SK-N-SH (cell line): ENCODE measurements around the gene HES2. TPM values are rescaled to one million over a fixed set of nuclear protein-coding genes. Genes with fewer than 3 reads are reported as not detected.
A peak's percentile ranks its signal among the peaks of the same experiment; 100 is the strongest.

Experiments
- CTCF ChIA-PET: fragments of 300-600, 350-600 bp; formaldehyde crosslinking; extraction: SDS; loops from one replicate; lab custom pipeline; 2021; lab: Yijun Ruan, JAX
- POLR2A ChIA-PET: fragments of 350-600 bp; sonication (Branson Sonifier 250); formaldehyde crosslinking; extraction: SDS; loops from one replicate; lab custom pipeline; 2020; ENCODE audit warnings: antibody characterized with exemption, inconsistent platforms; lab: Yijun Ruan, JAX
- DNase-seq: peaks from one replicate; pipeline ENCODE4 v3.0.0; 2012
- H2AFZ ChIP-seq: fragments of 200-600 bp; sonication (generic); 2 replicates; pipeline ENCODE4 v1.8.1; 2016; ENCODE audit warnings: antibody characterized with exemption, mild to moderate bottlenecking, low read depth
- H3F3A ChIP-seq: fragments of 200-600 bp; sonication (generic); replicated peaks from 2 replicates; pipeline ENCODE3; 2016; ENCODE audit warnings: antibody characterized with exemption, mild to moderate bottlenecking; ENCODE audit not compliant: insufficient read depth
- H3K27ac ChIP-seq, 2 experiments: fragments of 200-500 bp in 1 of 2; fragments of 200-600 bp in 1 of 2; sonication (Bioruptor generic) in 1 of 2; sonication (generic), shearing (Covaris generic) in 1 of 2; 2 replicates each; pipeline versions ENCODE4 v1.5.1 to v1.6.1; 2014 to 2016; ENCODE audit warnings: low read depth in 2 of 2, inconsistent platforms in 1 of 2, low read length in 1 of 2, mild to moderate bottlenecking in 1 of 2, mixed read lengths in 1 of 2
- H3K27me3 ChIP-seq: fragments of 200-600 bp; sonication (generic), shearing (Covaris generic); 2 replicates; pipeline ENCODE4 v1.6.1; 2016; ENCODE audit warnings: mixed run types; ENCODE audit not compliant: insufficient read depth
- H3K36me3 ChIP-seq, 2 experiments: fragments of 200-500 bp in 1 of 2; fragments of 200-600 bp in 1 of 2; sonication (Bioruptor generic) in 1 of 2; sonication (generic) in 1 of 2; replicated peaks in 1 of 2; 2 replicates each; pipeline versions ENCODE3 to v1.5.1; 2014 to 2016; ENCODE audit warnings: low read length in 1 of 2, mild to moderate bottlenecking in 1 of 2; ENCODE audit not compliant: insufficient read depth in 2 of 2, control insufficient read depth in 1 of 2
- H3K4me1 ChIP-seq, 2 experiments: fragments of 200-500 bp in 1 of 2; fragments of 200-600 bp in 1 of 2; sonication (Bioruptor generic) in 1 of 2; sonication (generic), shearing (Covaris generic) in 1 of 2; 2 replicates each; pipeline versions ENCODE4 v1.5.1 to v1.6.1; 2014 to 2016; ENCODE audit warnings: low read depth in 1 of 2, low read length in 1 of 2, mixed run types in 1 of 2; ENCODE audit not compliant: insufficient read depth in 2 of 2, control insufficient read depth in 1 of 2
- H3K4me2 ChIP-seq: fragments of 200-600 bp; sonication (generic), shearing (Covaris generic); 2 replicates; pipeline ENCODE4 v1.6.1; 2017; ENCODE audit warnings: mixed run types
- H3K4me3 ChIP-seq, 2 experiments: fragments of 200-500 bp in 1 of 2; fragments of 200-600 bp in 1 of 2; sonication (Bioruptor generic) in 1 of 2; sonication (generic), shearing (Covaris generic) in 1 of 2; 2 replicates each; pipeline versions ENCODE4 v1.5.1 to v1.8.1; 2014 to 2016; ENCODE audit warnings: low read depth in 2 of 2, inconsistent platforms in 1 of 2, low read length in 1 of 2, mild to moderate bottlenecking in 1 of 2, mixed read lengths in 1 of 2, moderate library complexity in 1 of 2
- H3K79me2 ChIP-seq: fragments of 200-600 bp; sonication (generic); 2 replicates; pipeline ENCODE4 v1.8.1; 2017; ENCODE audit warnings: mild to moderate bottlenecking; ENCODE audit not compliant: insufficient read depth
- H3K9ac ChIP-seq: fragments of 200-600 bp; sonication (generic); 2 replicates; pipeline ENCODE4 v1.6.1; 2017; ENCODE audit warnings: mixed run types
- H3K9me2 ChIP-seq: fragments of 200-600 bp; sonication (generic); 2 replicates; pipeline ENCODE4 v1.6.1; 2017; ENCODE audit warnings: mixed run types
- H3K9me3 ChIP-seq: fragments of 200-600 bp; sonication (generic); 2 replicates; pipeline ENCODE4 v1.6.1; 2017; ENCODE audit warnings: mixed run types, mild to moderate bottlenecking, moderate library complexity
- H4K20me1 ChIP-seq: fragments of 200-600 bp; sonication (generic); 2 replicates; pipeline ENCODE4 v1.6.1; 2017; ENCODE audit warnings: mild to moderate bottlenecking, mixed run types; ENCODE audit not compliant: insufficient read depth
- ELF1 ChIP-seq: IDR thresholded peaks from 2 replicates; pipeline ENCODE4 v1.4.0; 2012
- FOSL2 ChIP-seq: IDR thresholded peaks from 2 replicates; pipeline ENCODE4 v1.4.0; 2012; ENCODE audit warnings: low read depth, mild to moderate bottlenecking, moderate library complexity, borderline replicate concordance
- GATA2 ChIP-seq: sonication (generic); formaldehyde crosslinking; IDR thresholded peaks from 2 replicates; pipeline ENCODE4 v1.5.0; 2020; ENCODE audit warnings: mild to moderate bottlenecking, missing genetic modification reagents
- MEF2A ChIP-seq: IDR thresholded peaks from 2 replicates; pipeline ENCODE4 v1.4.0; 2012; ENCODE audit warnings: low read depth, borderline replicate concordance
- PBX3 ChIP-seq: IDR thresholded peaks from 2 replicates; pipeline ENCODE4; 2012
- RAD21 ChIP-seq: IDR thresholded peaks from 2 replicates; pipeline ENCODE4 v1.6.1; 2012; ENCODE audit warnings: mild to moderate bottlenecking, low read length
- RCOR1 ChIP-seq: fragments of 150-350 bp; IDR thresholded peaks from 2 replicates; pipeline ENCODE4 v1.6.1; 2017; ENCODE audit warnings: antibody characterized with exemption, low read length
- REST ChIP-seq: IDR thresholded peaks from 2 replicates; pipeline ENCODE4 v1.6.1; 2012; ENCODE audit warnings: mild to moderate bottlenecking, low read depth, low read length, moderate library complexity
- RFX5 ChIP-seq: IDR thresholded peaks from 2 replicates; pipeline ENCODE4 v1.6.1; 2012; ENCODE audit warnings: mild to moderate bottlenecking, improper control_type of control experiment, low read length
- RXRA ChIP-seq: IDR thresholded peaks from 2 replicates; pipeline ENCODE4 v1.4.0; 2012; ENCODE audit warnings: low read depth, mild to moderate bottlenecking, borderline replicate concordance
- TAF1 ChIP-seq: IDR thresholded peaks from 2 replicates; pipeline ENCODE4 v1.6.1; 2012; ENCODE audit warnings: low read depth, mild to moderate bottlenecking, low read length, moderate library complexity, borderline replicate concordance
- USF1 ChIP-seq: IDR thresholded peaks from 2 replicates; pipeline ENCODE4 v1.4.0; 2012; ENCODE audit warnings: low read depth, borderline replicate concordance
- USF2 ChIP-seq: fragments of 150-350 bp; IDR thresholded peaks from 2 replicates; pipeline ENCODE4 v1.6.1; 2017; ENCODE audit warnings: antibody characterized with exemption, low read length, low read depth, borderline replicate concordance
- YY1 ChIP-seq: IDR thresholded peaks from 2 replicates; pipeline ENCODE4 v1.4.0; 2012; ENCODE audit warnings: low read depth, mild to moderate bottlenecking
- ZBTB33 ChIP-seq: IDR thresholded peaks from 2 replicates; pipeline ENCODE4 v1.4.0; 2012; ENCODE audit warnings: low read depth, borderline replicate concordance
- WGBS: methylation state at CpG from one replicate; pipeline ENCODE4 v1.1.6; 2017; ENCODE audit warnings: low lambda C conversion rate; 5-methylcytosine and 5-hydroxymethylcytosine counted together
- polyA plus RNA-seq, 3 experiments: library from polyadenylated mRNA; depleted of rRNA; stranded (reverse); fragments of >200 nt; gene quantifications; 2 replicates each; pipeline ENCODE4 v1.2.3, GENCODE V29; 2012
- TF ChIP-seq, protein P1 (sequence below): IDR thresholded peaks from 2 replicates; pipeline ENCODE4 v1.4.0; 2012; ENCODE audit warnings: low read depth

Gene HES2
- polyA plus RNA-seq, 1 of the 3 experiments (the other 2 are of a cell fraction) = 0.03 TPM

- TF ChIP-seq RAD21 (no peak), RXRA (no peak), MEF2A (no peak), USF1 (no peak), YY1 (no peak), RCOR1 (no peak), GATA2 (CRISPR knock-in tag) (no peak)
- 26% methylated on average over 32 of the region's 69 CpGs for WGBS
- no peaks in the 10 kb centered on the region for H3K79me2 ChIP-seq
- peak; percentile 54 for DNase-seq
- H3K27ac ChIP-seq = no peak overlapping the region
- ChIA-PET CTCF (interaction anchor here (1.0 to 16.1 kb wide), 8 partner anchors 12 to 172 kb away, joined by 3 to 290 read pairs (median 8); no protein-coding TSS in a partner anchor), POLR2A (interaction anchor here (1.5 kb wide), 1 partner anchor 183 kb away, joined by 3 read pairs; the partner anchor contains the start of gene ICMT)
- H2AFZ ChIP-seq = no peak overlapping the region
- no peaks in the 10 kb centered on the region for H3F3A ChIP-seq
- H3K36me3 ChIP-seq = no peaks in the 10 kb centered on the region
- H3K27me3 ChIP-seq = peaks cover 17% of the 10 kb centered on the region
- 0 out of 2 replicates have a peak overlapping the region, but pooled peaks have one; percentile 24 for H3K4me2 ChIP-seq
- peaks cover 6 to 15% of the 10 kb centered on the region in 2 experiments; a peak in 1 of 4 replicates for H3K4me1 ChIP-seq
- H4K20me1 ChIP-seq = no peaks in the 10 kb centered on the region
- H3K9me3 ChIP-seq = no peaks in the 10 kb centered on the region
- no peaks in the 10 kb centered on the region for H3K9me2 ChIP-seq
- no peak overlapping the region for H3K4me3 ChIP-seq
- no peak overlapping the region for H3K9ac ChIP-seq
These were observed 887 bp downstream of the HES2 start for GRCh38 chr1:6418668-6419396.

DNA sequence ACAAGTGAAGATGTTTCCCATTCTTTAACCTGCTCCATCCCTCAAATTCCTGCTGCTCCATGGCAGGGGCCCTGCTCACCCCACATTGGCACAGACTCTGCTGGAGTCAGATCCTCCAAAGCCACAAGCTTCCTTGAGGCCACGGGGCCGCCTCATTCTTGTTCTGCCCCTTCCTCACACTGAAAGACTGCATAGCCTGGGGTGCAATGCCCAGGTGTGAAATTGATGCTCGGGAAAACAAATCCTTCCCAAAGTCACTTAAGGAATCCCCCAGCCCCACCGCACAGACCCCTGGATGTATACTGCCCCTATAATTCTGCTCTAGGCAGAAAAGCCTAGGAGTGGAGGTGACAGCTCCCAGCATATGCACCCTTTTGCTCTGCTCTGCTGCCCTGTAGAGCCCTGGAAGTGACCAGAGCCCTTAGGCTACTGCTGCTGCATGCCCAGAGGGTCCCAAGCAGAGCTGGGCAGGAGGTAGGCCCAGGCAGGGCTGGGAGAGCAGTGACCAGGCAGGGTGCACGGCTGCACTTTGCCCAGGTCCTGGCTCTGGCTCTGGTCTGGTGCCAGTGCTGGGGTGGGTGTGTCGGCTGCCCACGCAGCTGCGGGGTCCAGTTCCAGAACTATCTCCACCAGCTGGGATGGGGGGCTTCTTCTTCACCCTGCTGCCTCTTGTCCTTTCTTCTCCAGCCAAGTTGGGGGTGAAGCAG, 1.6 kb downstream of the HES2 start:
- Histone ChIP-seq H3K9ac (no peak overlapping the region), H3K36me3 (no peaks in the 10 kb centered on the region), H3K4me3 (no peak overlapping the region), H3K9me2 (no peaks in the 10 kb centered on the region), H2AFZ (no peak overlapping the region), H4K20me1 (no peaks in the 10 kb centered on the region), H3K4me2 (no peak overlapping the region), H3K27ac (no peak overlapping the region), H3K27me3 (peaks cover 17% of the 10 kb centered on the region), H3K4me1 (peaks cover 2 to 8% of the 10 kb centered on the region in 2 experiments; a peak in 1 of 4 replicates), H3K9me3 (no peaks in the 10 kb centered on the region), H3F3A (no peaks in the 10 kb centered on the region), H3K79me2 (no peaks in the 10 kb centered on the region)
- POLR2A ChIA-PET = no interaction called here
- CTCF ChIA-PET = interaction anchor here (0.6 to 16.1 kb wide), 8 partner anchors 13 to 171 kb away, joined by 3 to 290 read pairs (median 4); no protein-coding TSS in a partner anchor
- no peak for DNase-seq
- 93% methylated on average over 3 of the region's 8 CpGs for WGBS
- TF ChIP-seq FOSL2 (no peak), RXRA (no peak), ELF1 (no peak), REST (no peak), USF2 (no peak), RCOR1 (no peak), RFX5 (no peak), TAF1 (no peak), ZBTB33 (no peak), PBX3 (no peak)
- TF ChIP-seq, protein P1, sequence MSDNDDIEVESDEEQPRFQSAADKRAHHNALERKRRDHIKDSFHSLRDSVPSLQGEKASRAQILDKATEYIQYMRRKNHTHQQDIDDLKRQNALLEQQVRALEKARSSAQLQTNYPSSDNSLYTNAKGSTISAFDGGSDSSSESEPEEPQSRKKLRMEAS = no peak
